MM.1S (cell line): ENCODE measurements around the gene PRDM5.

Source experiments
- DNase-seq: peaks from one replicate; pipeline ENCODE4 v3.0.0-alpha.2; 2015
- H2AFZ ChIP-seq: fragments of 300-600 bp; sonication (generic); 2 replicates; pipeline ENCODE4 v1.6.0; 2016; ENCODE audit warnings: antibody characterized with exemption, low read length
- H3F3A ChIP-seq: fragments of 300-600 bp; sonication (generic); 2 replicates; pipeline ENCODE4 v1.6.1; 2016; ENCODE audit warnings: mild to moderate bottlenecking, antibody characterized with exemption, low read length, moderate library complexity, mixed read lengths; ENCODE audit not compliant: insufficient read depth
- H3K27ac ChIP-seq: fragments of 300-600 bp; sonication (generic); 2 replicates; pipeline ENCODE4 v1.5.1; 2016; ENCODE audit warnings: mild to moderate bottlenecking, low read length
- H3K27me3 ChIP-seq: fragments of 300-600 bp; sonication (generic); replicated peaks from 2 replicates; pipeline ENCODE4 v1.6.0; 2016; ENCODE audit warnings: low read length; ENCODE audit not compliant: insufficient read depth
- H3K36me3 ChIP-seq: fragments of 300-600 bp; sonication (generic); replicated peaks from 2 replicates; pipeline ENCODE4 v1.6.1; 2016; ENCODE audit warnings: mild to moderate bottlenecking, low read length, mixed read lengths; ENCODE audit not compliant: insufficient read depth
- H3K4me1 ChIP-seq: fragments of 300-600 bp; sonication (generic); 2 replicates; pipeline ENCODE4 v1.6.1; 2016; ENCODE audit warnings: low read length, mixed read lengths
- H3K4me2 ChIP-seq: fragments of 300-600 bp; sonication (generic); 2 replicates; pipeline ENCODE4 v1.6.0; 2016; ENCODE audit warnings: low read depth, low read length
- H3K4me3 ChIP-seq: fragments of 300-600 bp; sonication (generic); 2 replicates; pipeline ENCODE4 v1.5.1; 2016; ENCODE audit warnings: low read length, mixed read lengths
- H3K79me2 ChIP-seq: fragments of 300-600 bp; sonication (generic); 2 replicates; pipeline ENCODE4 v1.6.1; 2016; ENCODE audit warnings: mixed run types, low read length, mixed read lengths
- H3K9ac ChIP-seq: fragments of 300-600 bp; sonication (generic); 2 replicates; pipeline ENCODE4 v1.6.1; 2016; ENCODE audit warnings: low read length, mixed read lengths
- H3K9me2 ChIP-seq: fragments of 300-600 bp; sonication (generic); replicated peaks from 2 replicates; pipeline ENCODE4 v1.6.1; 2016; ENCODE audit warnings: mild to moderate bottlenecking, low read length, mixed read lengths; ENCODE audit not compliant: insufficient read depth
- H3K9me3 ChIP-seq: fragments of 300-600 bp; sonication (generic); replicated peaks from 2 replicates; pipeline ENCODE4 v1.6.1; 2016; ENCODE audit warnings: mild to moderate bottlenecking, low read length, mixed read lengths; ENCODE audit not compliant: insufficient read depth
- H4K20me1 ChIP-seq: fragments of 300-600 bp; sonication (generic); 2 replicates; pipeline ENCODE4 v1.6.1; 2016; ENCODE audit warnings: mild to moderate bottlenecking, low read length, moderate library complexity, mixed read lengths; ENCODE audit not compliant: insufficient read depth
- CTCF ChIP-seq: fragments of 300-600 bp; sonication (generic); IDR thresholded peaks from 2 replicates; pipeline ENCODE4 v1.5.1; 2016; ENCODE audit warnings: antibody characterized with exemption, low read length, mixed read lengths
- EZH2 ChIP-seq: fragments of 300-600 bp; sonication (generic); optimal IDR thresholded peaks from 2 replicates; pipeline ENCODE3; 2017; ENCODE audit warnings: low read depth, mild to moderate bottlenecking, antibody characterized with exemption, low read length, mixed read lengths
- EZH2phosphoT487 ChIP-seq: fragments of 300-600 bp; sonication (generic); IDR thresholded peaks from 2 replicates; pipeline ENCODE4 v1.6.1; 2018; ENCODE audit warnings: antibody characterized with exemption, low read length

PRDM5 gene

GRCh38 chr4:120916937-120917336 is 5.6 kb downstream of the PRDM5 start:
- no peak for TF ChIP-seq EZH2
- TF ChIP-seq CTCF: no peak
- TF ChIP-seq EZH2phosphoT487: no peak
- Histone ChIP-seq H2AFZ (no peak overlapping the region), H3K9ac (no peak overlapping the region), H3K9me3 (no peaks in the 10 kb centered on the region), H3K4me3 (no peak overlapping the region), H3K79me2 (peaks cover 76% of the 10 kb centered on the region), H3F3A (peaks cover 18% of the 10 kb centered on the region), H3K36me3 (no peaks in the 10 kb centered on the region), H3K27me3 (no peaks in the 10 kb centered on the region), H4K20me1 (no peaks in the 10 kb centered on the region), H3K9me2 (no peaks in the 10 kb centered on the region), H3K4me2 (no peak overlapping the region), H3K4me1 (peaks cover 26% of the 10 kb centered on the region), H3K27ac (no peak overlapping the region)
- DNase-seq: no peak

- Histone ChIP-seq H3F3A (peaks cover 7% of the 10 kb centered on the region), H3K9ac (no peak overlapping the region), H3K9me2 (no peaks in the 10 kb centered on the region), H3K79me2 (peaks cover 61% of the 10 kb centered on the region), H3K4me3 (no peak overlapping the region), H3K4me2 (no peak overlapping the region), H3K36me3 (no peaks in the 10 kb centered on the region), H3K27me3 (no peaks in the 10 kb centered on the region), H4K20me1 (no peaks in the 10 kb centered on the region), H2AFZ (no peak overlapping the region), H3K27ac (no peak overlapping the region), H3K9me3 (no peaks in the 10 kb centered on the region), H3K4me1 (peaks cover 18% of the 10 kb centered on the region)
- TF ChIP-seq CTCF (no peak), EZH2phosphoT487 (no peak)
- DNase-seq: no peak
Observed at GRCh38 chr4:120915336-120915735, 7.2 kb downstream of the PRDM5 start.

- H3K4me1 ChIP-seq: no peaks in the 10 kb centered on the region
- H3K36me3 ChIP-seq: peaks cover 3% of the 10 kb centered on the region; the same call in 1 of the 2 replicates
- H3K4me2 ChIP-seq: no peak overlapping the region
- no peaks in the 10 kb centered on the region for H4K20me1 ChIP-seq
- no peaks in the 10 kb centered on the region for H3F3A ChIP-seq
- no peak overlapping the region for H2AFZ ChIP-seq
- no peak overlapping the region for H3K9ac ChIP-seq
- no peaks in the 10 kb centered on the region for H3K9me2 ChIP-seq
- no peak overlapping the region for H3K4me3 ChIP-seq
- DNase-seq: no peak
- H3K27me3 ChIP-seq: no peaks in the 10 kb centered on the region
- H3K27ac ChIP-seq: no peak overlapping the region
- H3K9me3 ChIP-seq: no peaks in the 10 kb centered on the region
- TF ChIP-seq EZH2: no peak
- TF ChIP-seq EZH2phosphoT487: no peak
- no peak for TF ChIP-seq CTCF
- peaks cover 11% of the 10 kb centered on the region; the same call in 1 of the 2 replicates for H3K79me2 ChIP-seq
Observed at GRCh38 chr4:120903419-120903818, 19.1 kb downstream of the PRDM5 start.
